ENCODE measurements around the gene EPB41L4A.

GRCh38 chr5:112119508-112119907 is 299.6 kb downstream of the EPB41L4A start:
- no peak for TF ChIP-seq CTCF (IDR thresholded peaks at IDR 0.05; ENCODE audit: insufficient read depth, low read length)
- no peak for TF ChIP-seq POLR2AphosphoS5 (IDR thresholded peaks at IDR 0.05; ENCODE audit: low read depth)
- no peak for TF ChIP-seq REST (IDR thresholded peaks at IDR 0.05; ENCODE audit: insufficient replicate concordance, low read depth)
- TF ChIP-seq GABPA (IDR thresholded peaks at IDR 0.05; ENCODE audit: low read depth) = no peak

Measured in HL-60 (cell line).